H9 (cell line): Measurements from ENCODE around the gene RPRD2. TPM values are rescaled to one million over a fixed set of nuclear protein-coding genes. Genes with fewer than 3 reads are reported as not detected.

ENCODE experiments used
- DNase-seq: peaks from one replicate; pipeline ENCODE4 v3.0.0-alpha.2; 2017
- H2AFZ ChIP-seq: one replicate; pipeline ENCODE4 v1.6.1; 2013; ENCODE audit warnings: mild to moderate bottlenecking, low read length, control low read depth, moderate library complexity
- H2AK5ac ChIP-seq: 2 replicates; pipeline ENCODE4 v1.6.1; 2013; ENCODE audit warnings: low read length, control low read depth, mixed read lengths; ENCODE audit not compliant: insufficient read length
- H2BK120ac ChIP-seq: one replicate; pipeline ENCODE4 v1.6.1; 2013; ENCODE audit warnings: low read depth, mild to moderate bottlenecking, low read length, control low read depth, inconsistent platforms; ENCODE audit not compliant: poor library complexity, severe bottlenecking
- H2BK12ac ChIP-seq: 2 replicates; pipeline ENCODE4 v1.6.1; 2013; ENCODE audit warnings: low read length, control low read depth, mixed read lengths, low read depth; ENCODE audit not compliant: insufficient read length
- H2BK15ac ChIP-seq: 2 replicates; pipeline ENCODE4 v1.6.1; 2013; ENCODE audit warnings: low read depth, low read length, control low read depth
- H2BK20ac ChIP-seq: one replicate; pipeline ENCODE4 v1.6.1; 2013; ENCODE audit warnings: low read depth, mild to moderate bottlenecking, low read length, control low read depth, inconsistent platforms; ENCODE audit not compliant: poor library complexity, severe bottlenecking
- H2BK5ac ChIP-seq: 2 replicates; pipeline ENCODE4 v1.6.1; 2013; ENCODE audit warnings: low read length, control low read depth, mixed read lengths; ENCODE audit not compliant: insufficient read length
- H3K14ac ChIP-seq: 2 replicates; pipeline ENCODE4 v1.6.1; 2013; ENCODE audit warnings: low read length, control low read depth; ENCODE audit not compliant: insufficient read depth
- H3K18ac ChIP-seq: 2 replicates; pipeline ENCODE4 v1.6.1; 2013; ENCODE audit warnings: low read depth, mild to moderate bottlenecking, mixed read lengths, low read length, control low read depth; ENCODE audit not compliant: insufficient read length
- H3K23ac ChIP-seq: 2 replicates; pipeline ENCODE4 v1.6.1; 2013; ENCODE audit warnings: low read length, control low read depth, mixed read lengths, low read depth; ENCODE audit not compliant: insufficient read length
- H3K23me2 ChIP-seq: 2 replicates; pipeline ENCODE4 v1.6.1; 2013; ENCODE audit warnings: low read depth, mild to moderate bottlenecking, mixed read lengths, low read length, control low read depth; ENCODE audit not compliant: insufficient read length, poor library complexity, severe bottlenecking
- H3K27ac ChIP-seq: 2 replicates; pipeline ENCODE4 v1.5.1; 2013; ENCODE audit warnings: low read length, control low read depth, mixed read lengths, low read depth; ENCODE audit not compliant: insufficient read length
- H3K27me3 ChIP-seq: 2 replicates; pipeline ENCODE4 v1.6.1; 2013; ENCODE audit warnings: low read length, control low read depth, inconsistent platforms; ENCODE audit not compliant: insufficient read depth
- H3K4ac ChIP-seq: 2 replicates; pipeline ENCODE4 v1.6.1; 2013; ENCODE audit warnings: low read depth, mild to moderate bottlenecking, control low read depth, inconsistent platforms, low read length, moderate library complexity
- H3K4me1 ChIP-seq: 2 replicates; pipeline ENCODE4 v1.6.1; 2013; ENCODE audit warnings: low read length, control low read depth, inconsistent platforms; ENCODE audit not compliant: insufficient read depth
- H3K4me2 ChIP-seq: 2 replicates; pipeline ENCODE4 v1.6.1; 2013; ENCODE audit warnings: low read length, control low read depth, mixed read lengths; ENCODE audit not compliant: insufficient read length, insufficient read depth
- H3K56ac ChIP-seq: 2 replicates; pipeline ENCODE4 v1.6.1; 2013; ENCODE audit warnings: low read depth, mild to moderate bottlenecking, mixed read lengths, low read length, control low read depth; ENCODE audit not compliant: insufficient read length
- H3K79me1 ChIP-seq: 2 replicates; pipeline ENCODE4 v1.6.1; 2013; ENCODE audit warnings: low read depth, mild to moderate bottlenecking, moderate library complexity, low read length, control low read depth, inconsistent platforms; ENCODE audit not compliant: insufficient read depth, poor library complexity, severe bottlenecking
- H3K79me2 ChIP-seq: 2 replicates; pipeline ENCODE4 v1.6.1; 2013; ENCODE audit warnings: low read length, control low read depth, inconsistent platforms; ENCODE audit not compliant: insufficient read depth
- H3K9ac ChIP-seq: 2 replicates; pipeline ENCODE4 v1.6.1; 2013; ENCODE audit warnings: low read length, control low read depth, mixed read lengths; ENCODE audit not compliant: insufficient read length; ENCODE audit errors: extremely low read depth
- H3K9me3 ChIP-seq: one replicate; pipeline ENCODE4 v1.6.1; 2013; ENCODE audit warnings: low read depth, low read length, inconsistent platforms; ENCODE audit not compliant: control insufficient read depth
- H3T11ph ChIP-seq: one replicate; pipeline ENCODE4 v1.6.1; 2013; ENCODE audit warnings: mild to moderate bottlenecking, low read length, control low read depth, inconsistent platforms
- H4K20me1 ChIP-seq: one replicate; pipeline ENCODE4 v1.6.1; 2013; ENCODE audit not compliant: control insufficient read depth, insufficient read length, insufficient read depth
- H4K5ac ChIP-seq: 2 replicates; pipeline ENCODE4 v1.6.1; 2013; ENCODE audit warnings: low read depth, mild to moderate bottlenecking, mixed read lengths, low read length, control low read depth; ENCODE audit not compliant: insufficient read length
- H4K8ac ChIP-seq: replicated peaks from 2 replicates; pipeline ENCODE4 v1.6.1; 2013; ENCODE audit warnings: low read length, control low read depth, mixed read lengths, low read depth; ENCODE audit not compliant: insufficient read length
- H4K91ac ChIP-seq: 2 replicates; pipeline ENCODE4 v1.6.1; 2013; ENCODE audit warnings: low read depth, mild to moderate bottlenecking, moderate library complexity, mixed read lengths, low read length, control low read depth; ENCODE audit not compliant: insufficient read length
- H3K27ac Mint-ChIP-seq, 3 experiments: 2 replicates in 2 of 3; 3 replicates in 1 of 3; pipeline ENCODE4 v1.8.0; 2020 to 2021; ENCODE audit warnings: mixed read lengths in 3 of 3, mild to moderate bottlenecking in 1 of 3, moderate library complexity in 1 of 3
- H3K27me3 Mint-ChIP-seq: 2 replicates; pipeline ENCODE4 v1.8.0; 2021; ENCODE audit warnings: low read depth, mild to moderate bottlenecking, moderate library complexity, mixed read lengths
- H3K36me3 Mint-ChIP-seq, 3 experiments: 2 replicates in 2 of 3; 3 replicates in 1 of 3; pipeline ENCODE4 v1.8.0; 2020 to 2021; ENCODE audit warnings: low read depth in 3 of 3, mixed read lengths in 3 of 3; ENCODE audit not compliant: insufficient read depth in 1 of 3
- H3K4me1 Mint-ChIP-seq, 2 experiments: 2 replicates each; pipeline ENCODE4 v1.8.0; 2020; ENCODE audit warnings: mixed read lengths in 2 of 2
- H3K4me3 Mint-ChIP-seq, 2 experiments: 2 replicates in 1 of 2; 3 replicates in 1 of 2; pipeline ENCODE4 v1.8.0; 2020 to 2021; ENCODE audit warnings: mild to moderate bottlenecking in 2 of 2, mixed read lengths in 2 of 2, moderate library complexity in 1 of 2
- H3K9me3 Mint-ChIP-seq, 2 experiments: 2 replicates in 1 of 2; 3 replicates in 1 of 2; pipeline ENCODE4 v1.8.0; 2020; ENCODE audit warnings: mild to moderate bottlenecking in 2 of 2, mixed read lengths in 2 of 2, moderate library complexity in 1 of 2
- CTCF ChIP-seq: fragments of 200-600 bp; sonication (generic); conservative IDR thresholded peaks from 3 replicates; pipeline ENCODE4 v1.8.0; 2021; ENCODE audit warnings: antibody characterized with exemption, mild to moderate bottlenecking
- WGBS: extraction: QIAGEN DNeasy Blood & Tissue Kit; methylation state at CpG from one replicate; pipeline ENCODE4 v1.1.7; 2013; ENCODE audit warnings: missing lambda C conversion rate, low lambda C conversion rate, mixed read lengths; ENCODE audit not compliant: insufficient read length; ENCODE audit errors: extremely low coverage; 5-methylcytosine and 5-hydroxymethylcytosine counted together
- total RNA-seq: library from RNA; stranded (reverse); gene quantifications from 2 replicates; pipeline ENCODE4 v1.2.1, GENCODE V29; 2021

Gene RPRD2
- total RNA-seq, 1 experiment from 2014 or later: 39.0 TPM

- H2BK20ac ChIP-seq: no peak overlapping the region
- Mint-ChIP-seq H3K27ac (peak overlapping the region; percentile 90 to 99 (median 99)), H3K4me1 (peaks cover 5 to 10% of the 10 kb centered on the region in 2 experiments), H3K9me3 (no peaks in the 10 kb centered on the region; a peak in 1 of 5 replicates), H3K36me3 (peaks cover 20 to 37% (median 35%) of the 10 kb centered on the region in 3 experiments; a peak in 6 of 7 replicates), H3K4me3 (peak overlapping the region; percentile 99 to 100), H3K27me3 (no peaks in the 10 kb centered on the region)
- H3K79me2 ChIP-seq: no peaks in the 10 kb centered on the region
- no peaks in the 10 kb centered on the region for H3K9me3 ChIP-seq
- no peak overlapping the region for H2BK5ac ChIP-seq
- no peak overlapping the region for H2BK120ac ChIP-seq
- no peaks in the 10 kb centered on the region for H3K79me1 ChIP-seq
- H2AFZ ChIP-seq: no peak overlapping the region
- H2BK15ac ChIP-seq: no peak overlapping the region
- no peak overlapping the region for H2AK5ac ChIP-seq
- H3K4me2 ChIP-seq: peak overlapping the region; percentile 93
- no peak overlapping the region for H4K5ac ChIP-seq
- H3K23me2 ChIP-seq: peaks cover 6% of the 10 kb centered on the region
- no peak overlapping the region for H3K4ac ChIP-seq
- H3K14ac ChIP-seq: no peak overlapping the region
- H3K23ac ChIP-seq: no peak overlapping the region
- DNase-seq: no peak
- H3K4me1 ChIP-seq: no peaks in the 10 kb centered on the region
- H2BK12ac ChIP-seq: no peak overlapping the region
- H3K27ac ChIP-seq: no peak overlapping the region
- no peak overlapping the region for H4K8ac ChIP-seq
- no peaks in the 10 kb centered on the region for H4K20me1 ChIP-seq
- no peak overlapping the region for H3K18ac ChIP-seq
- no peak overlapping the region for H3T11ph ChIP-seq
- H3K56ac ChIP-seq: no peak overlapping the region
- no CpG with 5 or more reads among the region's 7 CpGs for WGBS
- TF ChIP-seq CTCF: no peak
- H4K91ac ChIP-seq: no peak overlapping the region
- peak overlapping the region; percentile 89 for H3K9ac ChIP-seq
- no peaks in the 10 kb centered on the region for H3K27me3 ChIP-seq
These were observed 123.8 kb downstream of the RPRD2 start for GRCh38 chr1:150487763-150488115.
